Dedifferentiated amniotic fluid mesenchymal stem cell (primary cell): ENCODE results near the gene LRRK1.

Source experiments
- DNase-seq: peaks from one replicate; pipeline ENCODE4 v3.0.0-alpha.2; 2016; ENCODE audit errors: extremely low spot score

The LRRK1 gene

GRCh38 chr15:100939791-100940190, 20.6 kb downstream of the LRRK1 start:
- no peak for DNase-seq

- DNase-seq = no peak
These were observed 21.7 kb downstream of the LRRK1 start for GRCh38 chr15:100940767-100941379.

GRCh38 chr15:100941536-100941935, 22.4 kb downstream of the LRRK1 start:
- DNase-seq = no peak

GRCh38 chr15:100942656-100943425, 23.7 kb downstream of the LRRK1 start:
- DNase-seq = no peak

GRCh38 chr15:100944244-100944895, 25.2 kb downstream of the LRRK1 start:
- no peak for DNase-seq

- no peak for DNase-seq
These were observed 25.8 kb downstream of the LRRK1 start for GRCh38 chr15:100944986-100945385.

- no peak for DNase-seq
These were observed 28.7 kb downstream of the LRRK1 start for GRCh38 chr15:100947760-100948429.

GRCh38 chr15:100948430-100948762, 29.2 kb downstream of the LRRK1 start:
- no peak for DNase-seq

- DNase-seq = no peak
These were observed 30.5 kb downstream of the LRRK1 start for GRCh38 chr15:100949691-100950090.

GRCh38 chr15:100951965-100952364, 32.8 kb downstream of the LRRK1 start:
- no peak for DNase-seq

GRCh38 chr15:100952566-100952965, 33.4 kb downstream of the LRRK1 start:
- DNase-seq = no peak

- no peak for DNase-seq
These were observed 39.3 kb downstream of the LRRK1 start for GRCh38 chr15:100958326-100959065.

- DNase-seq = no peak
These were observed 40.2 kb downstream of the LRRK1 start for GRCh38 chr15:100959066-100960050.

GRCh38 chr15:100966997-100967396, 47.8 kb downstream of the LRRK1 start:
- DNase-seq = no peak

GRCh38 chr15:100968050-100968966, 49.2 kb downstream of the LRRK1 start:
- peak; percentile 16 for DNase-seq

- DNase-seq = no peak
These were observed 53.8 kb downstream of the LRRK1 start for GRCh38 chr15:100972975-100973350.

- DNase-seq = no peak
These were observed 54.4 kb downstream of the LRRK1 start for GRCh38 chr15:100973351-100974111.

GRCh38 chr15:100975043-100975442, 55.9 kb downstream of the LRRK1 start:
- DNase-seq = no peak
